Stimulated activated CD8-positive, alpha-beta memory T cell treated with anti-CD3 and anti-CD28 coated beads, Interleukin-7, amount 100 ng/mL, for 24 hours (primary cell): Measurements from ENCODE around the gene VGF.
A peak's percentile ranks its signal among the peaks of the same experiment; 100 is the strongest.
"Not testable (repeated sequence)": the region's sequence is repeated elsewhere in the genome, so short reads cannot be mapped to it uniquely, and the experiment has no call there.

Experiments
- DNase-seq: peaks from one replicate; pipeline ENCODE4 v3.0.0-alpha.2; 2020; ENCODE audit warnings: low read depth

The VGF gene

GRCh38 chr7:101165075-101165957 is at the start of gene VGF:
Gene VGF, minus strand, starts transcription at chr7:101165569. Its CDS starts 726 bp downstream, at chr7:101164843.
- peak; percentile 84 for DNase-seq

DNA sequence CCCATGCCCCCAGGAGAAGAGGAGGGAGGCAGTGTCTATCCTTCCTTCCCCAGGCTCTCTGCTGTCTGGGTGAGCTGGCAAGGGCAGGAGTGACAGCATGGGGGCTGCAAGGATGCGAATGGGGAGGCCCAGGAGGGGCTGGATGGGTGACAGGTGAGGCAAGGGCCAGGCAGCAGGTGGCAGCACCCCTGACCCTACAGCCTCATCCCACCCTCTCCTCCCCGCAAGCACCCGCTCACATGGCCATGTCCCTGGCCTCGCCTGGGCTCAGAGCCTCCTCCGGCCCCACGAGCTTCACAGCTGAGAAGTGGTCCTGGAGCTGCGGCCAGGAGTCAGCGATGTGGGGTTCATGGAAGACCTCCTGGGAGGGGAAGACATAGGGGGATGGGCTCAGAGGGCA is 46.6 kb upstream of the VGF start:
- DNase-seq, result no peak

- no peak for DNase-seq
Observed at GRCh38 chr7:101211501-101211900, 46.1 kb upstream of the VGF start.

DNA sequence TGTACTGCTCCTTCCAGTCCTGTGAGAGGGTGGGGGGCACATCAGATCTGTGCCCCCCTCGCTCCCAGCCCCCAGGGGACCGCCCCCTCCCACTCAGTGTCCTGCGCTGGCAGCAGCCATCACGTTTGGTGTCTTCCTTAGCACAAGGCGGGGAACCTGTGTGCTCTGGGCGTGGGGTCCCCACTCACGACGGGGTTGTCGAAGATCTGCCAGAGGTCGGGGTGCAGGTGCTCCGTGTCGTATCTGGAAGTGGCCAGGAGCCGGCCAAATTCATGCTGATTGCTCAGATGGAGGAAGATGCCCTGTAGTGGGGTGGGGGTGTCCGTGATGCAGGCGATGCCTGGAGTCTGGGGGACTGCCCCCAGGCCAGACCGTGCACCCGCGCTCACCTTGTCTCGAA is 44.8 kb upstream of the VGF start:
- DNase-seq, result no peak

DNA sequence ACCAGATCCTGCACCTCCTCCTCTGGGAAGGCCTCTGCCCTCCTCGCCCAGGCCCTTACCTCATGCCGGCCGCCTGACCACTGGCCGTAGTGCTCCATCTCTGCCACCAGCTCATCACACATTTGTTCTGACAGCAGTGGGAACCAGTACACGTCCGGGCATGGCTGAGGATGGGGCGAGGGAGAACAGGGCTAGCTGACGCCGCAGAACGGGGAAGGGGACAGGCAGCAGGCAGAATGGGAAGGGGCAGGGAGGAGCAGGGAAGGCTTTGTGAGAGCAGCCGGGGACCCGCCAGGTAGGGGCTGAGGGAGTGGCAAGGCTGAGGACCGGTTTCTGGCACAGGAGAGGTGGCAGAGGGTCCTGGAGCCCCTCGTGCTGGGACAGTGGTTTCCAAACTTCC is 43.4 kb upstream of the VGF start:
- no peak for DNase-seq

- no peak for DNase-seq
Observed at GRCh38 chr7:101207459-101207858, 42.1 kb upstream of the VGF start.

GRCh38 chr7:101206665-101207042 is 41.3 kb upstream of the VGF start:
- no peak for DNase-seq

- no peak for DNase-seq
Observed at GRCh38 chr7:101205901-101206664, 40.7 kb upstream of the VGF start.

GRCh38 chr7:101203740-101204738 is 38.7 kb upstream of the VGF start:
- DNase-seq, result not testable (repeated sequence)

DNA sequence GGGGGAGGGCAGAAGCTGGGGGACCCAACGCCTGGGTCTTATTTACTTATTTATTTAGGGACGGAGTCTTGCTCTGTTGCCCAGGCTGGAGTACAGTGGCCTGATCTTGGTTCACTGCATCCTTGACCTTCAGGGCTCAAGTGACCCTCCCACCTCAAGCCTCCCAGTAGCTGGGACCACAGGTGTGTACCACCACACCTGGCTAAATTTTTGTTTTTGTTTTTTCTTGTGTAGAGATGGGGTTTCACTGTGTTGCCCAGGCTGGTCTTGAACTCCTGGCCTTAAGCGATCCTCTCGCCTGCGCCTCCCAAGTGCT is 37.2 kb upstream of the VGF start:
- no peak for DNase-seq

- DNase-seq, result no peak
Observed at GRCh38 chr7:101201695-101202602, 36.6 kb upstream of the VGF start.

DNA sequence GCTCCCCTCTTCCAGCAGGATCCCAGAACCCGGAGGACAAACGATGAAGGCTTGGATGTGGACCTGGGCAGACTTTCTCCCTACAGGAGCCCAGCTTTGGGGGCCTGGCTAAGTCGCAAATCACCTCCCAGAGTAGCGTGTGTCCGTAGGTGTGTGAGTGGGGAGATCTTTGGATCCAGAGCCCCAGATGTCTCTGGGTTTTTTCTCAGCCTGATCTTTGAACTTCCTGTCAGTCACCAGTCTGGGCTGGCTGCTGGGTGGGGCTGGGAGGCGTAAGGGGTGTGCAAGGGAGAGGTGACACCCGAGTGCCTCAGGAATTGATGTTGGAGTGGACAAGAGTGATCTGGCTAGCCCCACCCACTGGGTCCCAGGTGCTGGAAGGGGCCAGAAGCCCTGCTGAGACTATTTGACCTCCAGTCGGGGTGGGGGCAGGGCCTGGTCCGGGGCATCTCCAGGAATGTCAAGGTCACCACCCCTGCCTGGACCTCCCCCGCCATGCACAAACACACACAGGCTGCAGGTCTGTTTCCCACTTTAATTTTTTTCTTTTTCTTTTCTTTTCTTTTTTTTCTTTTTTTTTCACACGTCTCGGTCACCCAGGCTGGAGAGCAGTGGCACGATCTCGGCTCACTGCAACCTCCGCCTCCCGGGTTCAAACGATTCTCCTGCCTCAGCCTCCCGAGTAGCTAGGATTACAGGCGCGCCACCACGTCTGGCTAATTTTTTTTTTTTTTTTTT is 35.7 kb upstream of the VGF start, which contains the start of gene MOGAT3:
TSS of gene MOGAT3 (minus strand) at position 175 of the 738 bp plus-strand sequence. CDS start 182 bp downstream, outside the sequence.
- no peak for DNase-seq

GRCh38 chr7:101200504-101200861 is 35.1 kb upstream of the VGF start:
- DNase-seq, result no peak

DNA sequence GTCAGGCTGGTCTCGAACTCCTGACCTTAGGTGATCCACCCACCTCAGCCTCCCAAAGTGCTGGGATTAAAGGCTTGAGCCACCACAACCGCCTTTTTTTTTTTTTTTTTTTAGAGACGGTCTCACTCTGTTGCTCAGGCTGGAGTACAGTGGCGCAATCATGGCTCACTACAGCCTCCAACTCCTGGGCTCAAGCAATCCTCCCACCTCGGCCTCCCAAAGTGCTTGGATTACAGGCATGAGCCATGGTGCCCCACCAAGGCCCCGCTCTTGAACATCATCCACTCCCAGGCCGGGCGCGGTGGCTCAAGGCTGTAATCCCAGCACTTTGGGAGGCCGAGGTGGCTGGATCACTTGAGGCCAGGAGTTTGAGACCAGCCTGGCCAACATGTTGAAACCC is 34.2 kb upstream of the VGF start:
- DNase-seq, result not testable (repeated sequence)

GRCh38 chr7:101198476-101198875 is 33.1 kb upstream of the VGF start:
- no peak for DNase-seq

GRCh38 chr7:101197991-101198390 is 32.6 kb upstream of the VGF start:
- no peak for DNase-seq

GRCh38 chr7:101195884-101196283 is 30.5 kb upstream of the VGF start:
- DNase-seq, result no peak

DNA sequence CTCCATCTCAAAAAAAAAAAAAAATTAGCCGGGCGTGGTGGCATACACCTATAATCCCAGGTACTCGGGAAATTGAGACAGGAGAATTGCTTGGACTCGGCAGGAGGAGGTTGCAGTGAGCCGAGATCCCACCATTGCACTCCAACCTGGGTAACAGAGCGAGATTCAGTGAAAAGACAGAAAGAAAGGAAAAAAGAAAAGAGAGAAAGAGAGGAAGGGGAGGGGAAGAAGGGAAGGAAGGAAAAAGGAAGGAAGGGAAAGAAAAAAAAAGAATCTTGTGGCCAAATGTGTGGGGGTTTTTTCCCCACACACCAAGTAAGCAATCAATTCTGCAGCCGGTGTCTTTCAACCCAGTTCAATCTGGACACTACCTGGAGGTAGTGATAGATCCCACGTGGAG is 23.7 kb upstream of the VGF start:
- no peak for DNase-seq

- no peak for DNase-seq
Observed at GRCh38 chr7:101186844-101187428, 21.6 kb upstream of the VGF start.

DNA sequence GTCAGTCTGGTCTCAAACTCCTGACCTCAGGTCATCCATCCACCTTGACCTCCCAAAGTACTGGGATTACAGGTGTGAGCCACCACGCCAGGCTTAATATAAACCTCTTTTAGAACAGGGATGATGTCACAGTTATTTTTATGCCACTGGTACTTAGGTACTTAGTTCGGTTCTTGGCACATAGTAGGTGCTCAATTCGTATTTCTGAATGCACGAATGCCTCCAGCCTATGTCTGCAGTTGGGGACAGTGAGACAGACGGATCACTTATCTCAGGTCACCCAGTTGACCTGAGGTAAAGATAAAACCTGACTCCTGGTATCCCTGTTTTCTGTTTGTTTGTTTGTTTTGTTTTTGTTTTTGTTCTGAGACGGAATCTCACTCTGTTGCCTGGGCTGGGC is 20.8 kb upstream of the VGF start:
- no peak for DNase-seq
